GM12874 (cell line): ENCODE data around the gene MCF2L.

ENCODE experiments used
- TF ChIP-seq, protein P1 (sequence below): IDR thresholded peaks from 2 replicates; pipeline ENCODE4 v1.5.1; 2011; ENCODE audit warnings: low read depth, mild to moderate bottlenecking, control low read depth, low read length, moderate library complexity; ENCODE audit not compliant: insufficient read depth

MCF2L gene

DNA sequence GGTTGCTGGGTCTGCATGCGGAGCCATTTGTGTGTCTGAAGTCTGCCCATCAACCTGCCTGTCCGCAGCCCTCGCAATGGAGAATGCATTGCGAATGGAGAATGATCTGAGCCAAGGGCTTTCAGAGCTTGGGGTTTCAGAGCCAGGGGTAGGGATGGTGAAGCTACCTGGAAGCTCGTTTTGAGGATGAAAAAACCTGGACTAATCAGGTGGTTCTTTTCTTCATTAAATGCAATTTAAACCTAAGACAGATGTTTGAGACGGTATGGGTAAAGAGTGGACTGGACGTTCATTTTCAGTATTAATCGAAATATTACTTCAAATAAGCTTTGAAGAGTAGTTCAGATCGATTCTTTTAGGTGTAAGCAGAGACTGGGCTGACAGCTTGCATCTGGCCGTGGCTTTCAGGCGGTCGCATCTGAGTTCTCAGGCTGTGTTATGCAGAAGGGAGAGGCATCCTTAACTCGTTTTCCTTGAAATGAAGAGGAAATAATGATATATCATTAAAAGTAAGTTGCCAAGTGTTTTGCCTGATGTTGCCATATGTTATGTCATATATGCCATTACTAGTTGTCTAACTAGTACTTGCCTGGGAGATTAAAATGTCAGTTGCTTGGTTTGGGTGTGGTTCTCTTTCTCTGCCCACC, 801 bp downstream of the MCF2L start:
- TF ChIP-seq, protein P1, sequence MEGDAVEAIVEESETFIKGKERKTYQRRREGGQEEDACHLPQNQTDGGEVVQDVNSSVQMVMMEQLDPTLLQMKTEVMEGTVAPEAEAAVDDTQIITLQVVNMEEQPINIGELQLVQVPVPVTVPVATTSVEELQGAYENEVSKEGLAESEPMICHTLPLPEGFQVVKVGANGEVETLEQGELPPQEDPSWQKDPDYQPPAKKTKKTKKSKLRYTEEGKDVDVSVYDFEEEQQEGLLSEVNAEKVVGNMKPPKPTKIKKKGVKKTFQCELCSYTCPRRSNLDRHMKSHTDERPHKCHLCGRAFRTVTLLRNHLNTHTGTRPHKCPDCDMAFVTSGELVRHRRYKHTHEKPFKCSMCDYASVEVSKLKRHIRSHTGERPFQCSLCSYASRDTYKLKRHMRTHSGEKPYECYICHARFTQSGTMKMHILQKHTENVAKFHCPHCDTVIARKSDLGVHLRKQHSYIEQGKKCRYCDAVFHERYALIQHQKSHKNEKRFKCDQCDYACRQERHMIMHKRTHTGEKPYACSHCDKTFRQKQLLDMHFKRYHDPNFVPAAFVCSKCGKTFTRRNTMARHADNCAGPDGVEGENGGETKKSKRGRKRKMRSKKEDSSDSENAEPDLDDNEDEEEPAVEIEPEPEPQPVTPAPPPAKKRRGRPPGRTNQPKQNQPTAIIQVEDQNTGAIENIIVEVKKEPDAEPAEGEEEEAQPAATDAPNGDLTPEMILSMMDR, result no peak

- TF ChIP-seq, protein P1, result no peak
These were observed 1.7 kb downstream of the MCF2L start for GRCh38 chr13:112970552-112971287.

GRCh38 chr13:112971288-112971643, 2.3 kb downstream of the MCF2L start:
- TF ChIP-seq, protein P1, result no peak

DNA sequence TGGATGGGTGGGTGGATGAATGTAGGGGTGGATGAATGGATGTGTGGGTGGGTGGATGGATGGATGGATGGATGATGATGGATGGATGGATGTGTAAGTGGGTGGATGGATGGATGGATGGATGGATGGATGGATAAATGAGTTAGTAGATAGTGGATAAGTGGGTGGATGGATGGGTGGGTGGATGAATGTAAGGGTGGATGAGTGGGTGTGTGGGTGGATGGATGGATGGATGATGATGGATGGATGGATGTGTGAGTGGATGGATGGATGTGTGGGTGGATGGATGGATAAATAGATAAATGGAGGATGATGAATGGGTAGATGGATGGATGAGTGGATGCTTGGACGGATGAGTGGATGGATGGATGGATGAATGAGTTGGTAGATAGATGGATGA, 3.2 kb downstream of the MCF2L start:
- TF ChIP-seq, protein P1, result no peak

DNA sequence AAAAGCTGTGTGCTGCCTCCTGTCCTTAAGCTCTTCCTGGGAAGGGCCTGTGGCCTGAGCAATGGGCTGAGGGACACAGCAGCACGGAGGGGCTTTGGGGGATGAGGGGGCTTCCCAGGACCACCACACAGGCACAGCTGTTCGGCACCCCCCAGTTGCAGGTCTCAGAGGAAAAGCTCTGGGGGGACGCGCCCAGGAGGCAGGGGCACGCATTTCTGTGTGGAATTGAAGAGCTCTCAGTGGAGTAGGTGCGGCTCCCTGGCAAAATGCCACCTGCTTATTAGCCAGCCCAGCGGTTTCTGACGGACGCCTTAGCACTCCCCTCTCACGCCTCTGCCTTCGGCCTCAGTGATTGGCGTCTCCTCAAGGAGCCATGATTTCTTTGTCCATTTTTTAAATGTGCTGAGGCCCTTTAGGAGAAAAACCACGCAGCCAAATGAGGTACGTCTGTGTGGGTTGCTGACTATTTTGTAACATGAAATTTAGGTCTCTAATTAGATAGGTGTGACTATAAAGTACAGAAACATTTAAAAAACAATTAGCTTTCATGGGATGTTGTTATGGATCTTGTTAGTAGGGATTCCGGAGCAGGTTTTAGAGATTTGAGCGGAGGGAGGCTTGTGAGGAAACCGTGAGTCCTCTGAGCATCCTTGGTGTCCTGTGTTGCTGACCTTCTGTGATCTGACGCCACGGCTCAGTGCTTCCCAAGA, 4.0 kb downstream of the MCF2L start:
- TF ChIP-seq, protein P1, result no peak

DNA sequence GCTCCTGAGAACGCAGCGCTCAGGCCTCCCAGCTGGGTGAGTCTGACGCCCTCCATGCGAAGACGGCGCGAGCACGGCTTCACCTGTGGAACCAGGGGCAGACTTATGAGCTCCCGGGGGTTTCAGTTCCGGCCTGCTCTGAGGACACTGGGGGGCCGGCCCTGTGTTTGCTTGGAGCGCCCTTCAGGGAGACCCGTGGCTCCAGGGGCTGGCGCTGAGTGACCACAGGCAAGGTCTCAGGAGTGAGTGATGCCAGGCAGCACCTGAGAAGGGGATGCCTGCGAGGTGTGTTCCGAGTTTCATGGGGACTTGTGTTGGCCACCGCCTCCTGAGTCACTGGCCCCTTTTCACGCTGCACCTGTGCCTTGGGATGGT, 4.5 kb downstream of the MCF2L start:
- TF ChIP-seq, protein P1, result no peak

- TF ChIP-seq, protein P1, result no peak
These were observed 5.1 kb downstream of the MCF2L start for GRCh38 chr13:112974125-112974524.
